Hepatocyte (in vitro differentiated cells): Measurements from ENCODE around the gene MMRN2. TPM values are rescaled to one million over a fixed set of nuclear protein-coding genes. Genes with fewer than 3 reads are reported as not detected.
"Not testable (repeated sequence)": the region's sequence is repeated elsewhere in the genome, so short reads cannot be mapped to it uniquely, and the experiment has no call there.

Experiments used
- DNase-seq: peaks from one replicate; pipeline ENCODE4 v3.0.0-alpha.2; 2016; ENCODE audit warnings: low spot score
- H2AFZ ChIP-seq: fragments of 200-600 bp; sonication (generic); 2 replicates; pipeline ENCODE4 v1.6.0; 2016; ENCODE audit warnings: antibody characterized with exemption, mild to moderate bottlenecking
- H3K27ac ChIP-seq: fragments of 200-600 bp; sonication (generic); 2 replicates; pipeline ENCODE4 v1.5.1; 2016; ENCODE audit warnings: mild to moderate bottlenecking
- H3K27me3 ChIP-seq: fragments of 200-600 bp; sonication (generic); 2 replicates; pipeline ENCODE4 v1.6.1; 2016
- H3K36me3 ChIP-seq: fragments of 200-600 bp; sonication (generic); replicated peaks from 2 replicates; pipeline ENCODE4 v1.5.1; 2016; ENCODE audit warnings: low read depth; ENCODE audit not compliant: insufficient read depth
- H3K4me1 ChIP-seq: fragments of 200-600 bp; sonication (generic); 2 replicates; pipeline ENCODE4 v1.5.1; 2016; ENCODE audit warnings: mild to moderate bottlenecking, moderate library complexity; ENCODE audit not compliant: insufficient read depth
- H3K4me2 ChIP-seq: fragments of 200-600 bp; sonication (generic); 2 replicates; pipeline ENCODE4 v1.6.0; 2016
- H3K4me3 ChIP-seq: fragments of 200-600 bp; sonication (generic); 2 replicates; pipeline ENCODE4 v1.5.1; 2016; ENCODE audit warnings: mild to moderate bottlenecking
- H3K79me2 ChIP-seq: fragments of 200-600 bp; sonication (generic); 2 replicates; pipeline ENCODE4 v1.6.0; 2017; ENCODE audit warnings: mild to moderate bottlenecking
- H3K9me2 ChIP-seq: fragments of 200-600 bp; sonication (generic); replicated peaks from 2 replicates; pipeline ENCODE4 v1.6.0; 2017; ENCODE audit warnings: mild to moderate bottlenecking; ENCODE audit not compliant: insufficient read depth
- H3K9me3 ChIP-seq: fragments of 200-600 bp; sonication (generic); 2 replicates; pipeline ENCODE4 v1.5.1; 2016; ENCODE audit warnings: low read depth, mild to moderate bottlenecking
- H4K20me1 ChIP-seq: fragments of 200-600 bp; sonication (generic); 2 replicates; pipeline ENCODE4 v1.6.0; 2016; ENCODE audit warnings: mild to moderate bottlenecking; ENCODE audit not compliant: insufficient read depth, poor library complexity, severe bottlenecking
- CTCF ChIP-seq: fragments of 200-600 bp; sonication (generic); IDR thresholded peaks from 2 replicates; pipeline ENCODE4 v1.5.1; 2016; ENCODE audit warnings: antibody characterized with exemption, mild to moderate bottlenecking; ENCODE audit not compliant: poor library complexity
- EZH2 ChIP-seq: fragments of 200-600 bp; sonication (generic); IDR thresholded peaks from 2 replicates; pipeline ENCODE4 v1.6.1; 2016; ENCODE audit warnings: antibody characterized with exemption, mild to moderate bottlenecking, borderline replicate concordance
- EZH2phosphoT487 ChIP-seq: fragments of 200-600 bp; sonication (generic); IDR thresholded peaks from one replicate; pipeline ENCODE4 v1.6.1; 2018; ENCODE audit warnings: antibody characterized with exemption, mild to moderate bottlenecking, low read depth, moderate library complexity; ENCODE audit not compliant: unreplicated experiment, severe bottlenecking
- WGBS: methylation state at CpG from one replicate; pipeline ENCODE4 v1.1.6; 2016; ENCODE audit warnings: low lambda C conversion rate; ENCODE audit errors: missing lambda C conversion rate; 5-methylcytosine and 5-hydroxymethylcytosine counted together
- polyA plus RNA-seq: library from polyadenylated mRNA; unstranded; fragments of >200 nt; fragmentation: Nextera tagmentation; extraction: Ambion mirVana; gene quantifications from 2 replicates; pipeline ENCODE4 v1.2.1, GENCODE V29; 2016
- total RNA-seq: library from RNA; depleted of rRNA; stranded (reverse); fragments of >200 nt; gene quantifications from 2 replicates; pipeline ENCODE4 v1.2.3, GENCODE V29; 2014

The MMRN2 gene
- total and polyA plus RNA-seq, 2 experiments from 2014 or later: 1.9 to 2.2 TPM

- Histone ChIP-seq H3K4me3 (no peak overlapping the region), H4K20me1 (no peaks in the 10 kb centered on the region), H3K9me2 (no peaks in the 10 kb centered on the region), H3K79me2 (no peaks in the 10 kb centered on the region), H3K27ac (no peak overlapping the region), H3K4me1 (no peaks in the 10 kb centered on the region), H3K36me3 (no peaks in the 10 kb centered on the region), H3K4me2 (no peak overlapping the region), H3K9me3 (no peaks in the 10 kb centered on the region), H3K27me3 (no peaks in the 10 kb centered on the region), H2AFZ (no peak overlapping the region)
- TF ChIP-seq EZH2phosphoT487: no peak
- no peak for TF ChIP-seq CTCF
- WGBS: 90% methylated on average over 13 of the region's 13 CpGs
- DNase-seq: no peak
These were observed 20.5 kb downstream of the MMRN2 start for GRCh38 chr10:86936661-86937501.

GRCh38 chr10:86934162-86934711 lies 23.2 kb downstream of the MMRN2 start:
- not testable (repeated sequence) for H3K27me3 ChIP-seq, H3K4me2 ChIP-seq, H2AFZ ChIP-seq, H4K20me1 ChIP-seq, H3K4me1 ChIP-seq, H3K4me3 ChIP-seq, H3K9me2 ChIP-seq, DNase-seq, H3K27ac ChIP-seq, H3K36me3 ChIP-seq, H3K79me2 ChIP-seq, H3K9me3 ChIP-seq
- 65% methylated on average over 6 of the region's 6 CpGs for WGBS

DNA sequence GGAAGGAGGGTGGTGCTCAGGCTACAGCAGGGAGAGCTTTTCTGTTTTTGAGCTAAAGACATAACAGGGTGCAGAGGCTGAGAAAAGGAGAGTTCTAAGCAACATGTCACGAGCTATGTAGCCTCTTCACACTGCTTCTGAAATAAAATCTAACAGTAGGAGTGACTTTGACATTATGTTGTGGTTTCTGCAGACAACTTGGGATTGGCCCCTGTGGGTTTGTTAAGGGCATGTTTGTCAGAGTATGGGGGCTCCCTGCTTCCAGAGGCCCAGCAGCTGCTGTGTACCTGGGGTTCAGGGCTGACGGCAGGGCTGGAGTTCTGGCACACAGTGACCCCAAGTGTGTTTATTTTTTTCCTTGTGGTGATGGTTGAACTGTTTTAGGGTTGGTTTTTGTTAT lies 24.7 kb downstream of the MMRN2 start:
- Histone ChIP-seq H3K9me2 (no peaks in the 10 kb centered on the region), H3K27ac (no peak overlapping the region), H3K4me3 (no peak overlapping the region), H2AFZ (no peak overlapping the region), H3K9me3 (no peaks in the 10 kb centered on the region), H3K27me3 (no peaks in the 10 kb centered on the region), H3K36me3 (no peaks in the 10 kb centered on the region), H3K4me1 (no peaks in the 10 kb centered on the region), H3K79me2 (no peaks in the 10 kb centered on the region), H3K4me2 (no peak overlapping the region), H4K20me1 (no peaks in the 10 kb centered on the region)
- WGBS: 88% methylated on average over 2 of the region's 2 CpGs
- TF ChIP-seq EZH2phosphoT487 (no peak), EZH2 (no peak)
- DNase-seq: no peak

- Histone ChIP-seq H3K79me2 (no peaks in the 10 kb centered on the region), H4K20me1 (no peaks in the 10 kb centered on the region), H3K36me3 (no peaks in the 10 kb centered on the region), H3K4me2 (no peak overlapping the region), H3K4me3 (no peak overlapping the region), H3K27me3 (no peaks in the 10 kb centered on the region), H2AFZ (no peak overlapping the region), H3K27ac (no peak overlapping the region), H3K9me3 (no peaks in the 10 kb centered on the region), H3K9me2 (no peaks in the 10 kb centered on the region), H3K4me1 (no peaks in the 10 kb centered on the region)
- TF ChIP-seq CTCF: no peak
- TF ChIP-seq EZH2: no peak
- TF ChIP-seq EZH2phosphoT487: no peak
- DNase-seq: no peak
- 94% methylated on average over 1 of the region's 1 CpG for WGBS
These were observed 25.5 kb downstream of the MMRN2 start for GRCh38 chr10:86931872-86932271.
